Prostate gland (tissue), 2 donors: ENCODE measurements around the gene FTCDNL1. TPM values are rescaled to one million over a fixed set of nuclear protein-coding genes. Genes with fewer than 3 reads are reported as not detected.

Experiments
- DNase-seq: peaks from one replicate; pipeline ENCODE4 v3.0.0-alpha.2; 2019; ENCODE audit warnings: low spot score
- H3K27ac ChIP-seq, 2 donors: fragments of 200-600 bp; sonication (generic); 2 replicates each; pipeline ENCODE4 v1.5.1; 2017 to 2019
- H3K27me3 ChIP-seq: fragments of 200-600 bp; sonication (generic); replicated peaks from 2 replicates; pipeline ENCODE4 v1.5.1; 2019; ENCODE audit not compliant: insufficient read depth
- H3K36me3 ChIP-seq, 2 donors: fragments of 200-600 bp; sonication (generic); 1 replicate in 1 of 2; 2 replicates in 1 of 2; pipeline versions ENCODE4 v1.5.1 to v1.8.1; 2017 to 2019
- H3K4me1 ChIP-seq: fragments of 200-600 bp; sonication (generic); replicated peaks from 2 replicates; pipeline ENCODE4 v1.5.1; 2019
- H3K4me3 ChIP-seq, 2 donors: fragments of 200-600 bp; sonication (generic); 2 replicates each; pipeline ENCODE4 v1.5.1; 2017 to 2019
- H3K9me3 ChIP-seq: fragments of 200-600 bp; sonication (generic); 2 replicates; pipeline ENCODE4 v1.5.1; 2017
- CTCF ChIP-seq, 4 experiments: fragments of 200-600 bp in 2 of 4; fragments of 450-650 bp in 2 of 4; sonication (generic) in 2 of 4; IDR thresholded peaks; 1 replicate in 3 of 4; 2 replicates in 1 of 4; pipeline ENCODE4 v1.5.1; 2016 to 2019; ENCODE audit warnings: antibody characterized with exemption in 4 of 4, mild to moderate bottlenecking in 2 of 4, moderate library complexity in 2 of 4
- POLR2A ChIP-seq: fragments of 450-650 bp; IDR thresholded peaks from one replicate; pipeline ENCODE4 v1.6.1; 2016; ENCODE audit warnings: antibody characterized with exemption, mild to moderate bottlenecking
- POLR2AphosphoS5 ChIP-seq: sonication (generic); formaldehyde crosslinking; IDR thresholded peaks from one replicate; pipeline ENCODE4 v1.6.1; 2017; ENCODE audit warnings: antibody characterized with exemption
- WGBS: methylation state at CpG from one replicate; pipeline ENCODE4 v1.1.5; 2018; 5-methylcytosine and 5-hydroxymethylcytosine counted together
- intact Hi-C: fragments of 100-400 bp; cut with DNase I; formaldehyde crosslinking; loops from one replicate; pipeline ENCODE4 v1.14.2; 2022
- total RNA-seq, 2 donors: library from RNA; depleted of rRNA; stranded (reverse); fragments of >200 nt; gene quantifications; one replicate each; pipeline ENCODE4 v1.1.0, GENCODE V29; 2016

FTCDNL1 gene
- total RNA-seq, 2 donors from 2014 or later: 4.9 to 5.7 TPM

- no peaks in the 10 kb centered on the region for H3K9me3 ChIP-seq
- DNase-seq: peak; percentile 17
- H3K4me1 ChIP-seq: peaks cover 10% of the 10 kb centered on the region
- H3K36me3 ChIP-seq: no peaks in the 10 kb centered on the region
- H3K27me3 ChIP-seq: no peaks in the 10 kb centered on the region
- no peak for TF ChIP-seq POLR2A
- TF ChIP-seq CTCF (IDR thresholded peaks at IDR 0.05): no peak
- peak; percentile 78 for TF ChIP-seq POLR2AphosphoS5
- no peak overlapping the region for H3K4me3 ChIP-seq
- intact Hi-C loops: loop anchor here (2.0 kb wide), 1 partner anchor 34 kb away; no protein-coding TSS in a partner anchor
- no peak overlapping the region for H3K27ac ChIP-seq
- 53% methylated on average over 7 of the region's 7 CpGs for WGBS
These were observed 112.1 kb downstream of the FTCDNL1 start for GRCh38 chr2:199738727-199739412.

GRCh38 chr2:199734651-199735050, 116.3 kb downstream of the FTCDNL1 start:
- H3K4me1 ChIP-seq: peaks cover 5% of the 10 kb centered on the region
- no peak for DNase-seq
- no peak for TF ChIP-seq CTCF (IDR thresholded peaks at IDR 0.05)
- no peak for TF ChIP-seq POLR2A
- TF ChIP-seq POLR2AphosphoS5: no peak
- no peaks in the 10 kb centered on the region for H3K36me3 ChIP-seq
- H3K4me3 ChIP-seq: no peak overlapping the region
- H3K27me3 ChIP-seq: no peaks in the 10 kb centered on the region
- no peak overlapping the region for H3K27ac ChIP-seq
- no peaks in the 10 kb centered on the region for H3K9me3 ChIP-seq
- intact Hi-C loops: no loop called here
- 56% methylated on average over 1 of the region's 1 CpG for WGBS

- WGBS: 33% methylated on average over 2 of the region's 2 CpGs
These were observed 117.0 kb downstream of the FTCDNL1 start for GRCh38 chr2:199734011-199734410.

GRCh38 chr2:199727801-199728200, 123.2 kb downstream of the FTCDNL1 start:
- no peak overlapping the region for H3K27ac ChIP-seq
- no peaks in the 10 kb centered on the region for H3K27me3 ChIP-seq
- no peak overlapping the region for H3K4me3 ChIP-seq
- 36% methylated on average over 2 of the region's 2 CpGs for WGBS
- no peak for DNase-seq
- intact Hi-C loops: no loop called here
- H3K36me3 ChIP-seq: no peaks in the 10 kb centered on the region
- H3K9me3 ChIP-seq: no peaks in the 10 kb centered on the region
- no peak for TF ChIP-seq POLR2AphosphoS5
- TF ChIP-seq POLR2A: no peak
- H3K4me1 ChIP-seq: no peaks in the 10 kb centered on the region

More at GRCh38 chr2:199734011-199734410, 117.0 kb downstream of the FTCDNL1 start:
- Histone ChIP-seq H3K4me1 (peaks cover under 1% of the 10 kb centered on the region), H3K27me3 (no peaks in the 10 kb centered on the region), H3K27ac (no peak overlapping the region), H3K9me3 (no peaks in the 10 kb centered on the region), H3K4me3 (no peak overlapping the region), H3K36me3 (no peaks in the 10 kb centered on the region)
- DNase-seq: no peak
- TF ChIP-seq CTCF (IDR thresholded peaks at IDR 0.05) (no peak), POLR2A (no peak), POLR2AphosphoS5 (no peak)
- intact Hi-C loops: no loop called here

GRCh38 chr2:199727306-199727705, 123.7 kb downstream of the FTCDNL1 start:
- 78% methylated on average over 1 of the region's 1 CpG for WGBS
- TF ChIP-seq POLR2A (no peak), POLR2AphosphoS5 (no peak), CTCF (IDR thresholded peaks at IDR 0.05) (no peak)
- no peaks in the 10 kb centered on the region for H3K36me3 ChIP-seq
- no peaks in the 10 kb centered on the region for H3K27me3 ChIP-seq
- no peak overlapping the region for H3K27ac ChIP-seq
- no peak overlapping the region for H3K4me3 ChIP-seq
- intact Hi-C loops: no loop called here
- H3K4me1 ChIP-seq: no peaks in the 10 kb centered on the region
- H3K9me3 ChIP-seq: no peaks in the 10 kb centered on the region
- no peak for DNase-seq
